Memory B cell (primary cell): ENCODE results near the gene MDFI.

Experiments
- ATAC-seq: fragments of 150-1000 bp; cut with Tn5 transposase; 2 replicates; pipeline ENCODE4 v1.10.0; 2021; ENCODE audit warnings: low read depth, mild to moderate bottlenecking, moderate library complexity
- DNase-seq, 2 donors: peaks; one replicate each; pipeline ENCODE4 v3.0.0; 2022; ENCODE audit warnings: low spot score in 2 of 2
- H3K27ac Mint-ChIP-seq: one replicate; pipeline ENCODE4 v1.8.0; 2022; ENCODE audit warnings: mild to moderate bottlenecking, moderate library complexity, mixed read lengths
- H3K27me3 Mint-ChIP-seq: one replicate; pipeline ENCODE4 v1.8.0; 2022; ENCODE audit warnings: mixed read lengths
- H3K36me3 Mint-ChIP-seq: one replicate; pipeline ENCODE4 v1.8.0; 2022; ENCODE audit warnings: mild to moderate bottlenecking, mixed read lengths
- H3K4me1 Mint-ChIP-seq: one replicate; pipeline ENCODE4 v1.8.0; 2022; ENCODE audit warnings: mixed read lengths
- H3K4me3 Mint-ChIP-seq: one replicate; pipeline ENCODE4 v1.8.0; 2022; ENCODE audit warnings: mild to moderate bottlenecking, moderate library complexity, mixed read lengths
- H3K9me3 Mint-ChIP-seq: one replicate; pipeline ENCODE4 v1.8.0; 2022; ENCODE audit warnings: mixed read lengths

MDFI gene

GRCh38 chr6:41634657-41635056 is 3.6 kb upstream of the MDFI start:
- peaks cover 2% of the 10 kb centered on the region for H3K4me1 Mint-ChIP-seq
- no peaks in the 10 kb centered on the region for H3K36me3 Mint-ChIP-seq
- H3K4me3 Mint-ChIP-seq = no peak overlapping the region
- peaks cover 38% of the 10 kb centered on the region for H3K27me3 Mint-ChIP-seq
- no peak for ATAC-seq
- no peaks in the 10 kb centered on the region for H3K9me3 Mint-ChIP-seq
- no peak overlapping the region for H3K27ac Mint-ChIP-seq
- no peak for DNase-seq

GRCh38 chr6:41635365-41635764 is 2.9 kb upstream of the MDFI start:
- peaks cover 43% of the 10 kb centered on the region for H3K27me3 Mint-ChIP-seq
- no peak for ATAC-seq
- H3K4me1 Mint-ChIP-seq = peaks cover 2% of the 10 kb centered on the region
- H3K9me3 Mint-ChIP-seq = no peaks in the 10 kb centered on the region
- no peak for DNase-seq
- no peak overlapping the region for H3K4me3 Mint-ChIP-seq
- no peaks in the 10 kb centered on the region for H3K36me3 Mint-ChIP-seq
- no peak overlapping the region for H3K27ac Mint-ChIP-seq

- Mint-ChIP-seq H3K4me1 (peaks cover 2% of the 10 kb centered on the region), H3K27ac (no peak overlapping the region), H3K4me3 (peak overlapping the region; percentile 28), H3K9me3 (no peaks in the 10 kb centered on the region), H3K27me3 (peaks cover 39% of the 10 kb centered on the region), H3K36me3 (no peaks in the 10 kb centered on the region)
- DNase-seq = no peak
- no peak for ATAC-seq
Measured at GRCh38 chr6:41636833-41637193, 1.5 kb upstream of the MDFI start.

- H3K9me3 Mint-ChIP-seq = no peaks in the 10 kb centered on the region
- H3K4me1 Mint-ChIP-seq = peaks cover 2% of the 10 kb centered on the region
- ATAC-seq = no peak
- no peaks in the 10 kb centered on the region for H3K36me3 Mint-ChIP-seq
- H3K27me3 Mint-ChIP-seq = peaks cover 35% of the 10 kb centered on the region
- no peak for DNase-seq
- no peak overlapping the region for H3K27ac Mint-ChIP-seq
- H3K4me3 Mint-ChIP-seq = peak overlapping the region; percentile 63
Measured at GRCh38 chr6:41637194-41638001, 870 bp upstream of the MDFI start.

- Mint-ChIP-seq H3K4me3 (peak overlapping the region; percentile 24), H3K4me1 (peaks cover 2% of the 10 kb centered on the region), H3K27ac (no peak overlapping the region), H3K9me3 (no peaks in the 10 kb centered on the region), H3K27me3 (peaks cover 37% of the 10 kb centered on the region), H3K36me3 (no peaks in the 10 kb centered on the region)
- DNase-seq (no peak), ATAC-seq (no peak)
Measured at GRCh38 chr6:41638935-41639808, 904 bp downstream of the MDFI start.

GRCh38 chr6:41639809-41640371 is 1.6 kb downstream of the MDFI start:
- ATAC-seq = no peak
- no peaks in the 10 kb centered on the region for H3K36me3 Mint-ChIP-seq
- no peak overlapping the region for H3K27ac Mint-ChIP-seq
- DNase-seq = no peak
- peaks cover 7% of the 10 kb centered on the region for H3K4me1 Mint-ChIP-seq
- H3K9me3 Mint-ChIP-seq = no peaks in the 10 kb centered on the region
- peaks cover 37% of the 10 kb centered on the region for H3K27me3 Mint-ChIP-seq
- H3K4me3 Mint-ChIP-seq = peak overlapping the region; percentile 6

GRCh38 chr6:41640426-41640825 is 2.2 kb downstream of the MDFI start:
- Mint-ChIP-seq H3K9me3 (no peaks in the 10 kb centered on the region), H3K27ac (no peak overlapping the region), H3K4me1 (peaks cover 7% of the 10 kb centered on the region), H3K27me3 (peaks cover 35% of the 10 kb centered on the region), H3K4me3 (no peak overlapping the region), H3K36me3 (no peaks in the 10 kb centered on the region)
- ATAC-seq (no peak), DNase-seq (no peak)

GRCh38 chr6:41641352-41641925 is 3.2 kb downstream of the MDFI start:
- ATAC-seq = no peak
- H3K36me3 Mint-ChIP-seq = no peaks in the 10 kb centered on the region
- peaks cover 7% of the 10 kb centered on the region for H3K4me1 Mint-ChIP-seq
- no peak overlapping the region for H3K4me3 Mint-ChIP-seq
- no peaks in the 10 kb centered on the region for H3K9me3 Mint-ChIP-seq
- DNase-seq = no peak
- peaks cover 37% of the 10 kb centered on the region for H3K27me3 Mint-ChIP-seq
- H3K27ac Mint-ChIP-seq = no peak overlapping the region

GRCh38 chr6:41642090-41642959 is 4.1 kb downstream of the MDFI start:
- ATAC-seq = no peak
- Mint-ChIP-seq H3K9me3 (no peaks in the 10 kb centered on the region), H3K4me1 (peaks cover 7% of the 10 kb centered on the region), H3K27ac (no peak overlapping the region), H3K4me3 (no peak overlapping the region), H3K27me3 (peaks cover 34% of the 10 kb centered on the region), H3K36me3 (no peaks in the 10 kb centered on the region)
- DNase-seq = no peak

- H3K9me3 Mint-ChIP-seq = no peaks in the 10 kb centered on the region
- H3K4me3 Mint-ChIP-seq = no peak overlapping the region
- H3K27ac Mint-ChIP-seq = no peak overlapping the region
- DNase-seq = no peak
- no peak for ATAC-seq
- peaks cover 5% of the 10 kb centered on the region for H3K4me1 Mint-ChIP-seq
- H3K36me3 Mint-ChIP-seq = no peaks in the 10 kb centered on the region
- peaks cover 33% of the 10 kb centered on the region for H3K27me3 Mint-ChIP-seq
Measured at GRCh38 chr6:41642960-41643898, 5.0 kb downstream of the MDFI start.

GRCh38 chr6:41643899-41644269 is 5.6 kb downstream of the MDFI start:
- Mint-ChIP-seq H3K36me3 (no peaks in the 10 kb centered on the region), H3K27me3 (peaks cover 32% of the 10 kb centered on the region), H3K4me1 (peaks cover 5% of the 10 kb centered on the region), H3K4me3 (no peak overlapping the region), H3K9me3 (no peaks in the 10 kb centered on the region), H3K27ac (no peak overlapping the region)
- no peak for DNase-seq
- ATAC-seq = no peak

- no peaks in the 10 kb centered on the region for H3K36me3 Mint-ChIP-seq
- no peak overlapping the region for H3K4me3 Mint-ChIP-seq
- no peak overlapping the region for H3K27ac Mint-ChIP-seq
- DNase-seq = no peak
- peaks cover 5% of the 10 kb centered on the region for H3K4me1 Mint-ChIP-seq
- no peaks in the 10 kb centered on the region for H3K9me3 Mint-ChIP-seq
- ATAC-seq = no peak
- peaks cover 29% of the 10 kb centered on the region for H3K27me3 Mint-ChIP-seq
Measured at GRCh38 chr6:41644297-41644879, 6.1 kb downstream of the MDFI start.
